Measurements from ENCODE around the gene ADCY9. TPM values are rescaled to one million over a fixed set of nuclear protein-coding genes. Genes with fewer than 3 reads are reported as not detected.

Gene ADCY9
- polyA plus RNA-seq (6.3 and 7.6 TPM in 2 replicates), polyA minus RNA-seq (19.8 and 21.7 TPM in 2 replicates)

GRCh38 chr16:4116325-4117249 lies at the start of gene ADCY9:
Gene ADCY9, minus strand, starts transcription at chr16:4116442. Its CDS starts 1,000 bp downstream, at chr16:4115442.
- H3K79me2 ChIP-seq (replicated peaks; ENCODE audit: insufficient read depth, low read length) = peaks cover 19% of the 10 kb centered on the region
- H3K4me3 ChIP-seq (ENCODE audit: low read length) = peak within 1 kb of the TSS; percentile 93
- no peak within 1 kb of the TSS for H2AFZ ChIP-seq (ENCODE audit: low read depth, low read length)
- no peaks in the 10 kb centered on the region for H4K20me1 ChIP-seq (ENCODE audit: insufficient read depth)
- H3F3A ChIP-seq (ENCODE audit: insufficient read depth, low read length, poor library complexity, severe bottlenecking) = no peaks in the 10 kb centered on the region
- TF ChIP-seq POLR2AphosphoS5 (IDR thresholded peaks at IDR 0.05) (peak; percentile 76), RAD21 (conservative IDR thresholded peaks at IDR 0.05) (no peak), SMC3 (conservative IDR thresholded peaks at IDR 0.05; ENCODE audit: poor library complexity) (peak; percentile 27)
- H3K27me3 ChIP-seq (ENCODE audit: insufficient read depth, low read depth, low read length) = no peaks in the 10 kb centered on the region
- H3K9ac ChIP-seq (ENCODE audit: low read length) = peak within 1 kb of the TSS; percentile 68
- no peak within 1 kb of the TSS for H3K27ac ChIP-seq (ENCODE audit: low read length)
- no peaks in the 10 kb centered on the region for H3K9me2 ChIP-seq (ENCODE audit: insufficient read depth, low read length)
- H3K36me3 ChIP-seq (ENCODE audit: insufficient read depth, low read length) = peaks cover 5% of the 10 kb centered on the region
- no peaks in the 10 kb centered on the region for H3K9me3 ChIP-seq (ENCODE audit: low read length)
- peak within 1 kb of the TSS; percentile 36 for H3K4me2 ChIP-seq (ENCODE audit: low read length)

- H4K20me1 ChIP-seq (ENCODE audit: insufficient read depth) = no peaks in the 10 kb centered on the region
- no peaks in the 10 kb centered on the region for H3K27me3 ChIP-seq (ENCODE audit: insufficient read depth, low read depth, low read length)
- no peak overlapping the region for H3K27ac ChIP-seq (ENCODE audit: low read length)
- no peak overlapping the region for H3K4me3 ChIP-seq (ENCODE audit: low read length)
- no peak overlapping the region for H3K9ac ChIP-seq (ENCODE audit: low read length)
- H3K36me3 ChIP-seq (ENCODE audit: insufficient read depth, low read length) = no peaks in the 10 kb centered on the region
- TF ChIP-seq CTCF (IDR thresholded peaks at IDR 0.05; ENCODE audit: poor library complexity, severe bottlenecking) = no peak
- no peak for TF ChIP-seq RAD21 (conservative IDR thresholded peaks at IDR 0.05)
- TF ChIP-seq REST (IDR thresholded peaks at IDR 0.05; ENCODE audit: borderline replicate concordance) = no peak
- TF ChIP-seq MXI1 (conservative IDR thresholded peaks at IDR 0.05; ENCODE audit: poor library complexity, severe bottlenecking) = no peak
- no peak for TF ChIP-seq EZH2 (IDR thresholded peaks at IDR 0.05; ENCODE audit: borderline replicate concordance, insufficient read depth, low read length, poor library complexity, severe bottlenecking)
- TF ChIP-seq TAF1 (IDR thresholded peaks at IDR 0.05; ENCODE audit: low read depth) = no peak
- no peak for TF ChIP-seq SMC3 (conservative IDR thresholded peaks at IDR 0.05; ENCODE audit: poor library complexity)
- no peak for TF ChIP-seq POLR2AphosphoS5 (IDR thresholded peaks at IDR 0.05)
- TF ChIP-seq EP300 (conservative IDR thresholded peaks at IDR 0.05; ENCODE audit: poor library complexity, severe bottlenecking) = no peak
- no peaks in the 10 kb centered on the region for H3K9me3 ChIP-seq (ENCODE audit: low read length)
- no peaks in the 10 kb centered on the region for H3K9me2 ChIP-seq (ENCODE audit: insufficient read depth, low read length)
- H3K79me2 ChIP-seq (replicated peaks; ENCODE audit: insufficient read depth, low read length) = no peaks in the 10 kb centered on the region
- H3F3A ChIP-seq (ENCODE audit: insufficient read depth, low read length, poor library complexity, severe bottlenecking) = no peaks in the 10 kb centered on the region
- H2AFZ ChIP-seq (ENCODE audit: low read depth, low read length) = no peak overlapping the region
- no peak overlapping the region for H3K4me2 ChIP-seq (ENCODE audit: low read length)
Measured at GRCh38 chr16:4160658-4161430, 44.6 kb upstream of the ADCY9 start.

Measured in neural cell (in vitro differentiated cells).